Vein endothelial cell (primary cell): Measurements from ENCODE around the gene OR1K1. TPM values are rescaled to one million over a fixed set of nuclear protein-coding genes. Genes with fewer than 3 reads are reported as not detected.

Experiments used
- total RNA-seq: library from RNA; depleted of rRNA; stranded (reverse); fragments of >200 nt; gene quantifications from 2 replicates; pipeline ENCODE4 v1.2.3, GENCODE V29; 2012

The OR1K1 gene, protein sequence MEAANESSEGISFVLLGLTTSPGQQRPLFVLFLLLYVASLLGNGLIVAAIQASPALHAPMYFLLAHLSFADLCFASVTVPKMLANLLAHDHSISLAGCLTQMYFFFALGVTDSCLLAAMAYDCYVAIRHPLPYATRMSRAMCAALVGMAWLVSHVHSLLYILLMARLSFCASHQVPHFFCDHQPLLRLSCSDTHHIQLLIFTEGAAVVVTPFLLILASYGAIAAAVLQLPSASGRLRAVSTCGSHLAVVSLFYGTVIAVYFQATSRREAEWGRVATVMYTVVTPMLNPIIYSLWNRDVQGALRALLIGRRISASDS
- total RNA-seq, result not detected in 2 replicates

GRCh38 chr9:122800066-122801060 lies at the start of gene OR1K1:
Gene OR1K1, plus strand, starts transcription at chr9:122800123. Its CDS starts 0 bp downstream, at chr9:122800123.

DNA sequence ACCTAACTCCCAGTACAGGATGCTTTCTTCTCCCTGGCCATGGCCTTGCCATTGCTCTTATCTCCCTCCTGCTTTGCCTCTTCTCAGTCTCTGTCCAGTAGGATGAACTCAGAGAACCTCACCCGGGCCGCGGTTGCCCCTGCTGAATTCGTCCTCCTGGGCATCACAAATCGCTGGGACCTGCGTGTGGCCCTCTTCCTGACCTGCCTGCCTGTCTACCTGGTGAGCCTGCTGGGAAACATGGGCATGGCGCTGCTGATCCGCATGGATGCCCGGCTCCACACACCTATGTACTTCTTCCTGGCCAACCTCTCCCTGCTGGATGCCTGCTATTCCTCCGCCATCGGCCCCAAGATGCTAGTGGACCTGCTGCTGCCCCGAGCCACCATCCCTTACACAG lies 11.1 kb upstream of the OR1K1 start, which contains the start of gene OR5C1:
OR5C1 (plus strand) TSS at position 103 of the 400 bp plus-strand sequence; CDS start at position 103, 0 bp downstream.

Other genes with a start within 250 kb of the OR1K1 start
- not detected in 2 replicates for gene OR1N2, start 247.0 kb upstream of the OR1K1 start, total RNA-seq
- gene OR1L8, start 216.7 kb upstream of the OR1K1 start, total RNA-seq, result 0.65 and 0.76 TPM in 2 replicates
- not detected in 2 replicates for gene OR1Q1, start 185.4 kb upstream of the OR1K1 start, total RNA-seq
- gene OR1B1, start 142.5 kb upstream of the OR1K1 start, total RNA-seq, result 0.38 and 0.65 TPM in 2 replicates
- gene OR1L1, start 138.4 kb upstream of the OR1K1 start, total RNA-seq, result not detected in 2 replicates
- gene OR1L3, start 125.0 kb upstream of the OR1K1 start, total RNA-seq, result not detected in 2 replicates
- not detected in 2 replicates for gene OR1L4, start 76.1 kb upstream of the OR1K1 start, total RNA-seq
- not detected in 2 replicates for gene OR1L6, start 57.8 kb upstream of the OR1K1 start, total RNA-seq
- gene OR5C1, start 11.2 kb upstream of the OR1K1 start, total RNA-seq, result not detected in 2 replicates
- 55.6 and 59.1 TPM in 2 replicates for gene PDCL, start 28.5 kb downstream of the OR1K1 start, total RNA-seq
- 86.9 and 88.0 TPM in 2 replicates for gene RC3H2, start 105.2 kb downstream of the OR1K1 start, total RNA-seq
- gene ZBTB6, start 113.2 kb downstream of the OR1K1 start, total RNA-seq, result 11.4 and 13.1 TPM in 2 replicates
- gene ZBTB26, start 131.4 kb downstream of the OR1K1 start, total RNA-seq, result 4.7 and 5.6 TPM in 2 replicates
- 44.5 and 47.7 TPM in 2 replicates for gene RABGAP1, start 140.9 kb downstream of the OR1K1 start, total RNA-seq
- 1.3 TPM in 2 replicates for gene GPR21, start 233.5 kb downstream of the OR1K1 start, total RNA-seq